Liver (tissue), 9 donors: ENCODE results near the gene RNF41. TPM values are rescaled to one million over a fixed set of nuclear protein-coding genes. Genes with fewer than 3 reads are reported as not detected.

Source experiments
- DNase-seq: peaks from one replicate; pipeline ENCODE4 v3.0.0-alpha.2; 2017; ENCODE audit warnings: low spot score
- H3K27ac ChIP-seq, 2 donors: one replicate each; pipeline ENCODE4 v1.7.0; 2013; ENCODE audit warnings: inconsistent platforms in 2 of 2, low read length in 2 of 2, control low read depth in 1 of 2, low read depth in 1 of 2, mild to moderate bottlenecking in 1 of 2
- H3K27me3 ChIP-seq, 4 donors: one replicate each; pipeline versions ENCODE4 v1.6.1 to v1.7.0; 2013; ENCODE audit warnings: low read length in 3 of 4, inconsistent platforms in 1 of 4, mild to moderate bottlenecking in 1 of 4, moderate library complexity in 1 of 4; ENCODE audit not compliant: control insufficient read depth in 4 of 4, insufficient read depth in 4 of 4
- H3K36me3 ChIP-seq, 4 donors: one replicate each; pipeline versions ENCODE4 v1.6.1 to v1.7.0; 2013; ENCODE audit warnings: low read length in 3 of 4, mild to moderate bottlenecking in 3 of 4, low read depth in 1 of 4, moderate library complexity in 1 of 4; ENCODE audit not compliant: control insufficient read depth in 4 of 4, insufficient read depth in 3 of 4
- H3K4me1 ChIP-seq, 4 donors: one replicate each; pipeline versions ENCODE4 v1.6.1 to v1.7.0; 2013; ENCODE audit warnings: low read length in 3 of 4, mild to moderate bottlenecking in 3 of 4, moderate library complexity in 1 of 4; ENCODE audit not compliant: control insufficient read depth in 4 of 4, insufficient read depth in 4 of 4
- H3K4me3 ChIP-seq, 3 donors: one replicate each; pipeline versions ENCODE4 v1.6.1 to v1.7.0; 2013; ENCODE audit warnings: low read length in 3 of 3, control low read depth in 1 of 3, low read depth in 1 of 3, mild to moderate bottlenecking in 1 of 3
- H3K9ac ChIP-seq, 2 donors: one replicate each; pipeline ENCODE4 v1.7.0; 2013; ENCODE audit warnings: low read length in 2 of 2, mild to moderate bottlenecking in 2 of 2, moderate library complexity in 2 of 2, control low read depth in 1 of 2, low read depth in 1 of 2
- H3K9me3 ChIP-seq, 4 donors: one replicate each; pipeline versions ENCODE4 v1.6.1 to v1.7.0; 2013; ENCODE audit warnings: low read length in 3 of 4; ENCODE audit not compliant: control insufficient read depth in 4 of 4
- EGR1 ChIP-seq, 2 donors: IDR thresholded peaks; 2 replicates each; pipeline ENCODE4 v1.6.1; 2016 to 2018; ENCODE audit warnings: antibody characterized with exemption in 2 of 2, low read depth in 2 of 2
- FOXA1 ChIP-seq: IDR thresholded peaks from 2 replicates; pipeline ENCODE4 v1.6.1; 2016; ENCODE audit warnings: antibody characterized with exemption
- FOXA2 ChIP-seq: IDR thresholded peaks from 2 replicates; pipeline ENCODE4 v1.6.1; 2016; ENCODE audit warnings: antibody characterized with exemption
- GABPA ChIP-seq, 2 donors: IDR thresholded peaks in 1 of 2; conservative IDR thresholded peaks in 1 of 2; 2 replicates each; pipeline ENCODE4 v1.6.1; 2016; ENCODE audit warnings: antibody characterized with exemption in 2 of 2, mild to moderate bottlenecking in 1 of 2, moderate library complexity in 1 of 2
- HNF4A ChIP-seq, 2 donors: conservative IDR thresholded peaks; 2 replicates each; pipeline ENCODE4 v1.6.1; 2016; ENCODE audit warnings: antibody characterized with exemption in 2 of 2, mild to moderate bottlenecking in 2 of 2
- HNF4G ChIP-seq: IDR thresholded peaks from 2 replicates; pipeline ENCODE4 v1.6.1; 2016; ENCODE audit warnings: antibody characterized with exemption
- JUND ChIP-seq, 2 donors: IDR thresholded peaks; 2 replicates each; pipeline ENCODE4 v1.6.1; 2016; ENCODE audit warnings: antibody characterized with exemption in 2 of 2
- NR2F2 ChIP-seq: IDR thresholded peaks from 2 replicates; pipeline ENCODE4 v1.6.1; 2016; ENCODE audit warnings: antibody characterized with exemption
- RAD21 ChIP-seq, 2 donors: IDR thresholded peaks; 2 replicates each; pipeline ENCODE4 v1.6.1; 2016; ENCODE audit warnings: antibody characterized with exemption in 2 of 2, mild to moderate bottlenecking in 2 of 2
- RXRA ChIP-seq, 2 donors: IDR thresholded peaks; 2 replicates each; pipeline ENCODE4 v1.6.1; 2017 to 2018; ENCODE audit warnings: antibody characterized with exemption in 2 of 2, mild to moderate bottlenecking in 1 of 2
- SP1 ChIP-seq: IDR thresholded peaks from 2 replicates; pipeline ENCODE4 v1.6.1; 2018; ENCODE audit warnings: antibody characterized with exemption, mild to moderate bottlenecking
- TAF1 ChIP-seq: conservative IDR thresholded peaks from 2 replicates; pipeline ENCODE4 v1.6.1; 2016; ENCODE audit warnings: antibody characterized with exemption, mild to moderate bottlenecking
- YY1 ChIP-seq: IDR thresholded peaks from 2 replicates; pipeline ENCODE4 v1.6.1; 2016; ENCODE audit warnings: antibody characterized with exemption, mild to moderate bottlenecking
- WGBS: extraction: QIAGEN DNeasy Blood & Tissue Kit; methylation state at CpG from one replicate; pipeline ENCODE4 v1.1.7; 2013; 5-methylcytosine and 5-hydroxymethylcytosine counted together
- polyA plus RNA-seq, 2 donors: library from polyadenylated mRNA; stranded (reverse) in 1 of 2; unstranded in 1 of 2; fragments of 200-250 nt in 1 of 2; fragments of >200 nt in 1 of 2; fragmentation: Nextera tagmentation in 1 of 2; extraction: Ambion mirVana in 1 of 2; gene quantifications; one replicate each; pipeline versions ENCODE4 v1.2.1 to v1.2.3, GENCODE V29; 2013 to 2015
- total RNA-seq, 2 donors: library from RNA; depleted of rRNA; stranded (reverse); fragments of >200 nt; gene quantifications; one replicate each; pipeline ENCODE4 v1.2.3, GENCODE V29; 2014
- TF ChIP-seq, protein P1 (sequence below): IDR thresholded peaks from 2 replicates; pipeline ENCODE4 v1.6.1; 2016; ENCODE audit warnings: antibody characterized with exemption
- TF ChIP-seq, protein P2 (sequence below): fragments of 150-350 bp; IDR thresholded peaks from 2 replicates; pipeline ENCODE4 v1.5.1; 2017; ENCODE audit warnings: improper control_type of control experiment, low read depth, low read length; ENCODE audit not compliant: missing input control
- TF ChIP-seq, protein P3 (sequence below): IDR thresholded peaks from 2 replicates; pipeline ENCODE4 v1.6.1; 2016; ENCODE audit warnings: antibody characterized with exemption
- TF ChIP-seq, protein P4 (sequence below): IDR thresholded peaks from 2 replicates; pipeline ENCODE4 v1.6.1; 2016; ENCODE audit warnings: antibody characterized with exemption
- TF ChIP-seq, protein P5 (sequence below): IDR thresholded peaks from 2 replicates; pipeline ENCODE4 v1.6.1; 2016; ENCODE audit warnings: antibody characterized with exemption, mild to moderate bottlenecking
- donor health status: healthy.
- donor health status: healthy.
- donor health status: healthy.
- donor health status: healthy.
- donor health status: healthy.

The RNF41 gene
- total and polyA plus RNA-seq, 4 donors: 7.6 to 31.8 (median 16.8) TPM

DNA sequence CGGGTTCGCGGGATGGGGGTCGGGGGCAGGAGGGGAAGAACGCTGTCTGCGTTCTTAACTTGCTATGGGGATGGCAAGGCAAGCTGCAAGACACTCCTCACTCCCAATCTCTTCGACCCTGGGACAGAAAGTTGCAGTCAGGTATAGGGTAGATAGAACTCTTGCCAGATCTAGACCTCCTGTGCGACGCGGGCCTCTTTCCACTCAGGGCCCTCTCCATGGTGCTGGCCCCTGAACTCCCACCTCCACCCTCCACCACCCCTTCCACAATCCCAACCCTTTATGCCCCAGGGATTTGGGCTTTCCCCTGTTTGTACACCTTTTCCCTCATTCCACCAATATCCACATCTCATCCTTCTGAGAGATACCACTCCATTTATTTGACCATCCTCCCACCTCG, 3.2 kb upstream of the RNF41 start:
- Histone ChIP-seq H3K4me1 (peaks cover 4 to 46% (median 35%) of the 10 kb centered on the region in 4 donors), H3K27ac (peak overlapping the region in 1 of 2 donors; percentile 51), H3K36me3 (peaks cover 0 to 2% (median 0%) of the 10 kb centered on the region in 4 donors), H3K27me3 (no peaks in the 10 kb centered on the region), H3K4me3 (peak overlapping the region in 2 of 3 donors; percentile 69 to 90), H3K9me3 (no peaks in the 10 kb centered on the region), H3K9ac (no peak overlapping the region)
- 78% methylated on average over 11 of the region's 11 CpGs for WGBS
- no peak for TF ChIP-seq FOXA1
- no peak for DNase-seq

DNA sequence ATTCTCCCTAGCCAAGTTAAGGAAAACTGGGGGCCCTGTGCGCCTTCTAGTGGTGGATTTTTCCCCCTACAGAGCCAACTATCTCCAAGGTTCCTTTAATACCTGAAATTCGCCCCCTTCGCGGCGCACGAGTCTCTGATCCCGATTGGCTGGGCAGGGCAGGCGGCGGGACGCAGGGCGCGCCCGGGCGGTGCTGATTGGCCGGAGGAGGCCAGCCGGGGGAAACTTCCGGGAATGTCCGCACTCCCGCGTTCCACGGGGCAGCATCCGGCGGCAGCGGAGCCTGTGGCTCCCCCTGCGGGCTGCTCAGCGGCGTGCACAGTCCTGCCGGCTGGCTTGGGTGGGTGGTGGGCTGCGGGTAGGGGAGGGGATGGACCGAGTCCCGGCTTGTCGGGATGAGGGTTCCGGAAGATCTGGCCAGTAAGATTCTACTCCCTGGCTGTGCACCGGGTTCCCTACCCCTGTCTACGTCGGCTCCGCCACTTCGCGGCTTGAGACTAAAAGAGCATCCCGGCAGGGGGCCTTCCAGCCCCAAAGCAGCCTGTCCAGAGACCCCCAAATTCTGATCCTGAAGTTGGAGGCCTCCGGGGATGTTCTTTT, 2.5 kb upstream of the RNF41 start, which contains the start of gene NABP2:
TSS of gene NABP2 (plus strand) at position 241 of the 600 bp plus-strand sequence. CDS start 515 bp downstream, outside the sequence.
- Histone ChIP-seq H3K4me3 (peak within 1 kb of the TSS; percentile 69 to 90 (median 70)), H3K9me3 (no peaks in the 10 kb centered on the region), H3K4me1 (peaks cover 4 to 42% (median 31%) of the 10 kb centered on the region in 4 donors), H3K27me3 (no peaks in the 10 kb centered on the region), H3K36me3 (peaks cover 0 to 2% (median 0%) of the 10 kb centered on the region in 4 donors), H3K27ac (peak within 1 kb of the TSS; percentile 51 to 57), H3K9ac (peak within 1 kb of the TSS; percentile 83 to 89)
- TF ChIP-seq, protein P1, sequence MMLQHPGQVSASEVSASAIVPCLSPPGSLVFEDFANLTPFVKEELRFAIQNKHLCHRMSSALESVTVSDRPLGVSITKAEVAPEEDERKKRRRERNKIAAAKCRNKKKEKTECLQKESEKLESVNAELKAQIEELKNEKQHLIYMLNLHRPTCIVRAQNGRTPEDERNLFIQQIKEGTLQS: no peak
- TF ChIP-seq TAF1 (no peak), EGR1 (IDR thresholded peaks at IDR 0.05; ENCODE audit: low read depth in 2 of 2) (peak in 1 of 2 donors; percentile 39), FOXA2 (no peak), FOXA1 (no peak), YY1 (peak; percentile 86), SP1 (peak; percentile 90), JUND (IDR thresholded peaks at IDR 0.05) (peak in 1 of 2 donors; percentile 38), NR2F2 (no peak), HNF4A (conservative IDR thresholded peaks at IDR 0.05) (peak in 1 of 2 donors; percentile 58), RAD21 (IDR thresholded peaks at IDR 0.05) (peak; percentile 72 to 79), HNF4G (no peak), GABPA (IDR thresholded peaks at IDR 0.05 in 1 of 2, conservative IDR thresholded peaks at IDR 0.05 in 1 of 2) (peak; percentile 58 to 91), RXRA (IDR thresholded peaks at IDR 0.05) (peak; percentile 16 to 33)
- TF ChIP-seq, protein P2, sequence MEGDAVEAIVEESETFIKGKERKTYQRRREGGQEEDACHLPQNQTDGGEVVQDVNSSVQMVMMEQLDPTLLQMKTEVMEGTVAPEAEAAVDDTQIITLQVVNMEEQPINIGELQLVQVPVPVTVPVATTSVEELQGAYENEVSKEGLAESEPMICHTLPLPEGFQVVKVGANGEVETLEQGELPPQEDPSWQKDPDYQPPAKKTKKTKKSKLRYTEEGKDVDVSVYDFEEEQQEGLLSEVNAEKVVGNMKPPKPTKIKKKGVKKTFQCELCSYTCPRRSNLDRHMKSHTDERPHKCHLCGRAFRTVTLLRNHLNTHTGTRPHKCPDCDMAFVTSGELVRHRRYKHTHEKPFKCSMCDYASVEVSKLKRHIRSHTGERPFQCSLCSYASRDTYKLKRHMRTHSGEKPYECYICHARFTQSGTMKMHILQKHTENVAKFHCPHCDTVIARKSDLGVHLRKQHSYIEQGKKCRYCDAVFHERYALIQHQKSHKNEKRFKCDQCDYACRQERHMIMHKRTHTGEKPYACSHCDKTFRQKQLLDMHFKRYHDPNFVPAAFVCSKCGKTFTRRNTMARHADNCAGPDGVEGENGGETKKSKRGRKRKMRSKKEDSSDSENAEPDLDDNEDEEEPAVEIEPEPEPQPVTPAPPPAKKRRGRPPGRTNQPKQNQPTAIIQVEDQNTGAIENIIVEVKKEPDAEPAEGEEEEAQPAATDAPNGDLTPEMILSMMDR: peak; percentile 57
- TF ChIP-seq, protein P3, sequence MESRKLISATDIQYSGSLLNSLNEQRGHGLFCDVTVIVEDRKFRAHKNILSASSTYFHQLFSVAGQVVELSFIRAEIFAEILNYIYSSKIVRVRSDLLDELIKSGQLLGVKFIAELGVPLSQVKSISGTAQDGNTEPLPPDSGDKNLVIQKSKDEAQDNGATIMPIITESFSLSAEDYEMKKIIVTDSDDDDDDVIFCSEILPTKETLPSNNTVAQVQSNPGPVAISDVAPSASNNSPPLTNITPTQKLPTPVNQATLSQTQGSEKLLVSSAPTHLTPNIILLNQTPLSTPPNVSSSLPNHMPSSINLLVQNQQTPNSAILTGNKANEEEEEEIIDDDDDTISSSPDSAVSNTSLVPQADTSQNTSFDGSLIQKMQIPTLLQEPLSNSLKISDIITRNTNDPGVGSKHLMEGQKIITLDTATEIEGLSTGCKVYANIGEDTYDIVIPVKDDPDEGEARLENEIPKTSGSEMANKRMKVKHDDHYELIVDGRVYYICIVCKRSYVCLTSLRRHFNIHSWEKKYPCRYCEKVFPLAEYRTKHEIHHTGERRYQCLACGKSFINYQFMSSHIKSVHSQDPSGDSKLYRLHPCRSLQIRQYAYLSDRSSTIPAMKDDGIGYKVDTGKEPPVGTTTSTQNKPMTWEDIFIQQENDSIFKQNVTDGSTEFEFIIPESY: peak; percentile 13
- TF ChIP-seq, protein P4, sequence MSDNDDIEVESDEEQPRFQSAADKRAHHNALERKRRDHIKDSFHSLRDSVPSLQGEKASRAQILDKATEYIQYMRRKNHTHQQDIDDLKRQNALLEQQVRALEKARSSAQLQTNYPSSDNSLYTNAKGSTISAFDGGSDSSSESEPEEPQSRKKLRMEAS: peak; percentile 42
- TF ChIP-seq, protein P5, sequence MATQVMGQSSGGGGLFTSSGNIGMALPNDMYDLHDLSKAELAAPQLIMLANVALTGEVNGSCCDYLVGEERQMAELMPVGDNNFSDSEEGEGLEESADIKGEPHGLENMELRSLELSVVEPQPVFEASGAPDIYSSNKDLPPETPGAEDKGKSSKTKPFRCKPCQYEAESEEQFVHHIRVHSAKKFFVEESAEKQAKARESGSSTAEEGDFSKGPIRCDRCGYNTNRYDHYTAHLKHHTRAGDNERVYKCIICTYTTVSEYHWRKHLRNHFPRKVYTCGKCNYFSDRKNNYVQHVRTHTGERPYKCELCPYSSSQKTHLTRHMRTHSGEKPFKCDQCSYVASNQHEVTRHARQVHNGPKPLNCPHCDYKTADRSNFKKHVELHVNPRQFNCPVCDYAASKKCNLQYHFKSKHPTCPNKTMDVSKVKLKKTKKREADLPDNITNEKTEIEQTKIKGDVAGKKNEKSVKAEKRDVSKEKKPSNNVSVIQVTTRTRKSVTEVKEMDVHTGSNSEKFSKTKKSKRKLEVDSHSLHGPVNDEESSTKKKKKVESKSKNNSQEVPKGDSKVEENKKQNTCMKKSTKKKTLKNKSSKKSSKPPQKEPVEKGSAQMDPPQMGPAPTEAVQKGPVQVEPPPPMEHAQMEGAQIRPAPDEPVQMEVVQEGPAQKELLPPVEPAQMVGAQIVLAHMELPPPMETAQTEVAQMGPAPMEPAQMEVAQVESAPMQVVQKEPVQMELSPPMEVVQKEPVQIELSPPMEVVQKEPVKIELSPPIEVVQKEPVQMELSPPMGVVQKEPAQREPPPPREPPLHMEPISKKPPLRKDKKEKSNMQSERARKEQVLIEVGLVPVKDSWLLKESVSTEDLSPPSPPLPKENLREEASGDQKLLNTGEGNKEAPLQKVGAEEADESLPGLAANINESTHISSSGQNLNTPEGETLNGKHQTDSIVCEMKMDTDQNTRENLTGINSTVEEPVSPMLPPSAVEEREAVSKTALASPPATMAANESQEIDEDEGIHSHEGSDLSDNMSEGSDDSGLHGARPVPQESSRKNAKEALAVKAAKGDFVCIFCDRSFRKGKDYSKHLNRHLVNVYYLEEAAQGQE: no peak
- WGBS: 1% methylated on average over 41 of the region's 41 CpGs
- DNase-seq: peak; percentile 94
